Panc1 (cell line): ENCODE data around the gene TSC22D3. TPM values are rescaled to one million over a fixed set of nuclear protein-coding genes. Genes with fewer than 3 reads are reported as not detected.

Source experiments
- ATAC-seq: fragments of 200-7000 bp; cut with Tn5 transposase; 2 replicates; pipeline ENCODE4 v1.9.1; 2020; ENCODE audit warnings: mild to moderate bottlenecking, moderate library complexity
- BruUV-seq: library from RNA; stranded (reverse); fragments of 400-500 nt; replicated peaks from 2 replicates; lab custom pipeline; 2021; lab: Mats Ljungman, UMichigan
- CTCF ChIA-PET: fragments of 300-600 bp; sonication (Branson Sonifier 250); formaldehyde crosslinking; loops from one replicate; lab custom pipeline; 2022; ENCODE audit warnings: antibody characterized with exemption; lab: Charles Lee
- POLR2A ChIA-PET: fragments of 300-600 bp; sonication (Branson Sonifier 250); formaldehyde crosslinking; loops from one replicate; lab custom pipeline; 2022; ENCODE audit warnings: antibody characterized with exemption; lab: Charles Lee
- DNase-seq: peaks from one replicate; pipeline ENCODE4 v3.0.0-alpha.2; 2010; ENCODE audit warnings: low read depth, low spot score
- H3K27ac ChIP-seq: 2 replicates; pipeline ENCODE4 v1.5.1; 2011; ENCODE audit warnings: mild to moderate bottlenecking, low read length, inconsistent platforms
- H3K27me3 ChIP-seq: fragments of 200-500 bp; sonication (Bioruptor generic); 2 replicates; pipeline ENCODE4 v1.6.0; 2014; ENCODE audit warnings: low read length, inconsistent platforms; ENCODE audit not compliant: control insufficient read depth, insufficient read depth
- H3K36me3 ChIP-seq: fragments of 200-500 bp; sonication (Bioruptor generic); 2 replicates; pipeline ENCODE4 v1.5.1; 2014; ENCODE audit warnings: inconsistent platforms, mild to moderate bottlenecking, low read length, moderate library complexity; ENCODE audit not compliant: control insufficient read depth, insufficient read depth
- H3K4me1 ChIP-seq: 2 replicates; pipeline ENCODE4 v1.5.1; 2011; ENCODE audit warnings: inconsistent platforms, mild to moderate bottlenecking, low read length, moderate library complexity; ENCODE audit not compliant: control insufficient read depth, insufficient read depth
- H3K4me3 ChIP-seq, 2 experiments: 2 replicates each; pipeline ENCODE4 v1.5.1; 2011 to 2012; ENCODE audit warnings: low read depth in 2 of 2, low read length in 2 of 2, mild to moderate bottlenecking in 2 of 2, inconsistent platforms in 1 of 2, moderate library complexity in 1 of 2
- H3K9me3 ChIP-seq: fragments of 200-500 bp; sonication (Bioruptor generic); 2 replicates; pipeline ENCODE4 v1.5.1; 2014; ENCODE audit warnings: low read depth, mild to moderate bottlenecking, inconsistent platforms, low read length, moderate library complexity; ENCODE audit not compliant: control insufficient read depth, insufficient read depth
- POLR2AphosphoS5 ChIP-seq: IDR thresholded peaks from 2 replicates; pipeline ENCODE4 v1.6.1; 2012; ENCODE audit warnings: mild to moderate bottlenecking, low read depth, low read length, moderate library complexity
- SIN3A ChIP-seq: IDR thresholded peaks from 2 replicates; pipeline ENCODE4 v1.6.1; 2012; ENCODE audit warnings: low read depth, mild to moderate bottlenecking, low read length, moderate library complexity, borderline replicate concordance; ENCODE audit not compliant: insufficient read depth
- TCF7L2 ChIP-seq: IDR thresholded peaks from 2 replicates; pipeline ENCODE4 v1.6.1; 2011; ENCODE audit warnings: mild to moderate bottlenecking, low read depth, low read length, inconsistent platforms
- in situ Hi-C: cut with HindIII; loops from 2 replicates; pipeline ENCODE4 v1.10.0; 2016; ENCODE audit warnings: low sequenced_read_pairs, low pct_unique_long_range_greater_than_20kb
- intact Hi-C: fragments of 100-400 bp; cut with micrococcal nuclease; formaldehyde crosslinking; loops from one replicate; pipeline ENCODE4 v1.10.0; 2022; ENCODE audit not compliant: unreplicated experiment
- total RNA-seq: library from RNA; stranded (reverse); gene quantifications from one replicate; pipeline ENCODE4 v1.2.1, GENCODE V29; 2021; ENCODE audit not compliant: unreplicated experiment
- TF ChIP-seq, protein P1 (sequence below): fragments of 450-650 bp; IDR thresholded peaks from 2 replicates; pipeline ENCODE4 v1.5.1; 2017; ENCODE audit warnings: mild to moderate bottlenecking
- TF ChIP-seq, protein P2 (sequence below), 2 experiments: IDR thresholded peaks; 2 replicates each; pipeline ENCODE4 v1.6.1; 2011 to 2012; ENCODE audit warnings: low read depth in 2 of 2, control low read depth in 1 of 2, low read length in 1 of 2, mild to moderate bottlenecking in 1 of 2, moderate library complexity in 1 of 2; ENCODE audit not compliant: insufficient read depth in 1 of 2

TSC22D3 gene
- total RNA-seq, 1 experiment from 2014 or later = 7.2 TPM

DNA sequence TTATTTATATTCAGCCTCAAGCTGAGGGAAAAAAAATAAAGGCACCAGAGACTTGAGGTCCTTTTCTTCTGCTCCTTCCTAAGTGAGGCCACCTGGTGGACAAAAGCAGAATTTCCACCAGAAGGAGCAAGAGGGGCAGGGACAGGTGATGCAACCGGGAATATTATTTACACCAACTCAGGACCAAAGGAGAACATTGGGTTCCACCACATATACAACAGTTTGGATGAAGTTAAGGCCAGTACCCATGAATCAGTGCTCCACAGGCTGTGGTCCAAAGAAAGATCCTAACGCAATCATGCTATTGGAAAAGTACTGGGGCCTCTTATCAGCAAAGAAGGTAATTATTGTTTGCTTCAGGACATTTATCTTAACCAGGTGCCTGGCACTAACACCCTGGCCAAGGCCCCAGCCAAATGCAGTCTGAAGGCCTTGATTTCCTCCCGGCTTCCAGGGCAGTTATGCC is 57.4 kb downstream of the TSC22D3 start:
- H3K36me3 ChIP-seq = no peaks in the 10 kb centered on the region
- H3K27me3 ChIP-seq = no peaks in the 10 kb centered on the region
- DNase-seq = peak; percentile 57
- no peak for TF ChIP-seq SIN3A
- TF ChIP-seq, protein P1, sequence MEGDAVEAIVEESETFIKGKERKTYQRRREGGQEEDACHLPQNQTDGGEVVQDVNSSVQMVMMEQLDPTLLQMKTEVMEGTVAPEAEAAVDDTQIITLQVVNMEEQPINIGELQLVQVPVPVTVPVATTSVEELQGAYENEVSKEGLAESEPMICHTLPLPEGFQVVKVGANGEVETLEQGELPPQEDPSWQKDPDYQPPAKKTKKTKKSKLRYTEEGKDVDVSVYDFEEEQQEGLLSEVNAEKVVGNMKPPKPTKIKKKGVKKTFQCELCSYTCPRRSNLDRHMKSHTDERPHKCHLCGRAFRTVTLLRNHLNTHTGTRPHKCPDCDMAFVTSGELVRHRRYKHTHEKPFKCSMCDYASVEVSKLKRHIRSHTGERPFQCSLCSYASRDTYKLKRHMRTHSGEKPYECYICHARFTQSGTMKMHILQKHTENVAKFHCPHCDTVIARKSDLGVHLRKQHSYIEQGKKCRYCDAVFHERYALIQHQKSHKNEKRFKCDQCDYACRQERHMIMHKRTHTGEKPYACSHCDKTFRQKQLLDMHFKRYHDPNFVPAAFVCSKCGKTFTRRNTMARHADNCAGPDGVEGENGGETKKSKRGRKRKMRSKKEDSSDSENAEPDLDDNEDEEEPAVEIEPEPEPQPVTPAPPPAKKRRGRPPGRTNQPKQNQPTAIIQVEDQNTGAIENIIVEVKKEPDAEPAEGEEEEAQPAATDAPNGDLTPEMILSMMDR = peak; percentile 85
- intact Hi-C loops (loop anchor here (2.0 to 5.0 kb wide), 3 partner anchors 45 to 181 kb away; no protein-coding TSS in a partner anchor), in situ Hi-C loops (no loop called here)
- BruUV-seq = no TSS peak
- CTCF ChIA-PET = interaction anchor here (0.6 to 1.7 kb wide), 3 partner anchors 26 to 58 kb away, joined by 3 to 5 read pairs (median 4); no protein-coding TSS in a partner anchor
- peaks cover 8% of the 10 kb centered on the region; the same call in 1 of the 2 replicates for H3K4me1 ChIP-seq
- no peaks in the 10 kb centered on the region for H3K9me3 ChIP-seq
- no peak overlapping the region for H3K4me3 ChIP-seq
- POLR2A ChIA-PET = no interaction called here
- no peak for ATAC-seq
- H3K27ac ChIP-seq = peak overlapping the region; percentile 88; the same call in 1 of the 2 replicates

DNA sequence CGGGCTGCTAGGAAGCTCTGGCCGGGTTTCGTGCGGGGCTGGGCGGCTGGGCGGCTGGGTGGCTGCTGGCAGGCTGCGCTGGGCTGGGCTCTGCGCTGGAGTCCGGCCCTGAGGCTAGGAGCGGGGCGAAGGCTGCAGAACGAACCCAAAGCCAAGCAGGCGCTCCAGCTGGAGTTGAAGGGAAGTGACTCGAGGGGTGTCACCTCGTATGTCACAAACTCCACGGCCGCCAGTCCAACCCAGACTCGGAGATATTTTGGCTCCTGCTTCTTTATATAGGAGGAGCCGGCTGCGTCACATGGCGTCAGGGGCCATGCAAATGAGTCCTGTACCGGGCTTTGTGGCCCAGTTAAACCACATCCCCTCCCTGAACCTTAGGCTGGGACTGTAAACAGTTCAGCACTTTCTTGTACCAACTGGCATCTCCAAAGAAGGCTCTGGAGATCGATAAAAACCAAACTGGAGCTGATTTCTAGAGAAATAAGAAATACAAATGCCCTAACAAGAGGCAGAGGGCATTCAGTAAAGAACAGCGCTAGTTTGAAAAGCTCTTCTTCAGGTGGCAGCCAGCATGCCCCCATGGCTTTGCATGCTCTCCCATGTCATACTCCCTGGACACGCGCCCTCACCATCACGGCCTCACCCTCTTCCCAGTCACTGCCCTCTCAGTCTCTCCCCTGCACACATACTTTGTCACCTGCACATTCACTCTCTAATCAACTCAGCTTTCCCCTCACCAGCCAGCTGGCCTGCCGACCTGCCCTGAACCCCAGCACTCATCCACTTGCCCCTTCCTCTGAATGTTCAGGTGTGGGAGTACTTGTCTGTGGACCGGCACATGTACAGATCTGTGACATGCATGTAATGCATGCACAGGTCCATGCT is 58.5 kb downstream of the TSC22D3 start:
- peaks cover 8% of the 10 kb centered on the region; the same call in 1 of the 2 replicates for H3K4me1 ChIP-seq
- in situ Hi-C loops = no loop called here
- H3K27me3 ChIP-seq = no peaks in the 10 kb centered on the region
- intact Hi-C loops = loop anchor here (2.0 to 5.0 kb wide), 2 partner anchors 60 kb away; partner anchors contain the start of gene NCBP2L
- ChIA-PET CTCF (interaction anchor here (0.6 to 1.7 kb wide), 7 partner anchors 27 to 178 kb away, joined by 3 to 9 read pairs (median 4); partner anchors contain the start of gene PRPS1), POLR2A (interaction anchor here (0.5 kb wide), 1 partner anchor 79 kb away, joined by 3 read pairs; no protein-coding TSS in a partner anchor)
- no TSS peak for BruUV-seq
- DNase-seq (no peak), ATAC-seq (peak; percentile 71)
- peak overlapping the region; percentile 58; the same call in 1 of the 2 replicates for H3K27ac ChIP-seq
- no peaks in the 10 kb centered on the region for H3K36me3 ChIP-seq
- TF ChIP-seq, protein P1 = no peak
- TF ChIP-seq POLR2AphosphoS5 (no peak), TCF7L2 (no peak)
- peak overlapping the region; percentile 64 to 87 for H3K4me3 ChIP-seq
- no peaks in the 10 kb centered on the region for H3K9me3 ChIP-seq

DNA sequence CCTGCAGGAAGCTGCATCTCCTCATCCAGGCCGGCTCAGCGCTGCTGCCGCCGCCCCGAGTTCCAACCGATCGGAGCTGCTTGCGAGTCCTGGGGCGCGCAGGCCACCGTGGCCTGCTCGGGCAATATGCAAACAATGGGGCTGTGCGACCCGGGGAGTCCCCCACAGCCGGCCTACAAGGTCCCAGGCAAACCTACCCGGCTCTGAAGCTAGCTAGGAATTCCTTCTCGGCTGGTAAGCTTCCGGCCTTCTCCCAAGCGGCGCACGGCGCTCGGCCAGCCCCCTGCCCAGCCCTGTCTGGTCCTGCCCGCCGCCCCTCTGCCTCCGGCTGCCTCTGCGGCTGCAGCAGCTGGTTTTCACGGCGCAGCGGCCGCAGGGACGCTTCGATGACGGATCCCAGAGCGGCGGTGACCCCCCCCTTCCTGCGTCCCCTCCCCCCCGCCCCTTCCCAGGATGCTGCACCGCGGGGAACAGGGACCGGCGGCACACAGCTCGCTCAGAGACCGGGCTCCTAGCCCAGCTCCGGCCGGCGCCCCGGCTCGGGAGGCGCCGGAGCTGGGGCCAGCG is 59.4 kb downstream of the TSC22D3 start:
- Histone ChIP-seq H3K27ac (peak overlapping the region; percentile 64; the same call in 1 of the 2 replicates), H3K36me3 (no peaks in the 10 kb centered on the region), H3K4me1 (peaks cover 8% of the 10 kb centered on the region; the same call in 1 of the 2 replicates), H3K4me3 (peak overlapping the region; percentile 64 to 87), H3K9me3 (no peaks in the 10 kb centered on the region), H3K27me3 (no peaks in the 10 kb centered on the region)
- ChIA-PET CTCF (interaction anchor here (0.6 to 1.7 kb wide), 6 partner anchors 28 to 179 kb away, joined by 3 to 9 read pairs (median 4); partner anchors contain the start of gene PRPS1), POLR2A (no interaction called here)
- in situ Hi-C loops (no loop called here), intact Hi-C loops (loop anchor here (2.0 to 5.0 kb wide), 2 partner anchors 59 to 61 kb away; partner anchors contain the start of gene NCBP2L)
- TF ChIP-seq, protein P2, sequence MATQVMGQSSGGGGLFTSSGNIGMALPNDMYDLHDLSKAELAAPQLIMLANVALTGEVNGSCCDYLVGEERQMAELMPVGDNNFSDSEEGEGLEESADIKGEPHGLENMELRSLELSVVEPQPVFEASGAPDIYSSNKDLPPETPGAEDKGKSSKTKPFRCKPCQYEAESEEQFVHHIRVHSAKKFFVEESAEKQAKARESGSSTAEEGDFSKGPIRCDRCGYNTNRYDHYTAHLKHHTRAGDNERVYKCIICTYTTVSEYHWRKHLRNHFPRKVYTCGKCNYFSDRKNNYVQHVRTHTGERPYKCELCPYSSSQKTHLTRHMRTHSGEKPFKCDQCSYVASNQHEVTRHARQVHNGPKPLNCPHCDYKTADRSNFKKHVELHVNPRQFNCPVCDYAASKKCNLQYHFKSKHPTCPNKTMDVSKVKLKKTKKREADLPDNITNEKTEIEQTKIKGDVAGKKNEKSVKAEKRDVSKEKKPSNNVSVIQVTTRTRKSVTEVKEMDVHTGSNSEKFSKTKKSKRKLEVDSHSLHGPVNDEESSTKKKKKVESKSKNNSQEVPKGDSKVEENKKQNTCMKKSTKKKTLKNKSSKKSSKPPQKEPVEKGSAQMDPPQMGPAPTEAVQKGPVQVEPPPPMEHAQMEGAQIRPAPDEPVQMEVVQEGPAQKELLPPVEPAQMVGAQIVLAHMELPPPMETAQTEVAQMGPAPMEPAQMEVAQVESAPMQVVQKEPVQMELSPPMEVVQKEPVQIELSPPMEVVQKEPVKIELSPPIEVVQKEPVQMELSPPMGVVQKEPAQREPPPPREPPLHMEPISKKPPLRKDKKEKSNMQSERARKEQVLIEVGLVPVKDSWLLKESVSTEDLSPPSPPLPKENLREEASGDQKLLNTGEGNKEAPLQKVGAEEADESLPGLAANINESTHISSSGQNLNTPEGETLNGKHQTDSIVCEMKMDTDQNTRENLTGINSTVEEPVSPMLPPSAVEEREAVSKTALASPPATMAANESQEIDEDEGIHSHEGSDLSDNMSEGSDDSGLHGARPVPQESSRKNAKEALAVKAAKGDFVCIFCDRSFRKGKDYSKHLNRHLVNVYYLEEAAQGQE (IDR thresholded peaks at IDR 0.05; ENCODE audit: insufficient read depth in 1 of 2, low read depth in 2 of 2, low read length in 1 of 2) = no peak
- TF ChIP-seq TCF7L2 (no peak), POLR2AphosphoS5 (no peak)
- ATAC-seq (peak; percentile 70), DNase-seq (no peak)
- no TSS peak for BruUV-seq
